GM10847 (cell line): ENCODE results near the gene BTBD9.

Experiments used
- POLR2A ChIP-seq: IDR thresholded peaks from 2 replicates; pipeline ENCODE4 v1.6.1; 2011; ENCODE audit not compliant: insufficient read length; ENCODE audit errors: extremely low read depth

BTBD9 gene

GRCh38 chr6:38512211-38512610 lies 127.5 kb downstream of the BTBD9 start:
- TF ChIP-seq POLR2A: no peak

- no peak for TF ChIP-seq POLR2A
Observed at GRCh38 chr6:38510205-38510604, 129.5 kb downstream of the BTBD9 start.

GRCh38 chr6:38509713-38510112 lies 130.0 kb downstream of the BTBD9 start:
- no peak for TF ChIP-seq POLR2A

- TF ChIP-seq POLR2A: no peak
Observed at GRCh38 chr6:38508894-38509293, 130.8 kb downstream of the BTBD9 start.

GRCh38 chr6:38508286-38508685 lies 131.4 kb downstream of the BTBD9 start:
- TF ChIP-seq POLR2A: no peak

GRCh38 chr6:38507173-38507572 lies 132.6 kb downstream of the BTBD9 start:
- TF ChIP-seq POLR2A: no peak

- TF ChIP-seq POLR2A: no peak
Observed at GRCh38 chr6:38505826-38506225, 133.9 kb downstream of the BTBD9 start.

GRCh38 chr6:38504996-38505395 lies 134.7 kb downstream of the BTBD9 start:
- TF ChIP-seq POLR2A: no peak

GRCh38 chr6:38503960-38504682 lies 135.6 kb downstream of the BTBD9 start:
- TF ChIP-seq POLR2A: no peak

- TF ChIP-seq POLR2A: no peak
Observed at GRCh38 chr6:38503032-38503773, 136.5 kb downstream of the BTBD9 start.

GRCh38 chr6:38502423-38502822 lies 137.3 kb downstream of the BTBD9 start:
- no peak for TF ChIP-seq POLR2A

- no peak for TF ChIP-seq POLR2A
Observed at GRCh38 chr6:38501931-38502330, 137.8 kb downstream of the BTBD9 start.

GRCh38 chr6:38499529-38500096 lies 140.1 kb downstream of the BTBD9 start:
- TF ChIP-seq POLR2A: no peak

GRCh38 chr6:38498805-38499445 lies 140.8 kb downstream of the BTBD9 start:
- no peak for TF ChIP-seq POLR2A

- TF ChIP-seq POLR2A: no peak
Observed at GRCh38 chr6:38498085-38498484, 141.6 kb downstream of the BTBD9 start.

GRCh38 chr6:38497546-38497945 lies 142.2 kb downstream of the BTBD9 start:
- no peak for TF ChIP-seq POLR2A
